Esophagus squamous epithelium (tissue), 4 donors: ENCODE data around the gene AUTS2.

Source experiments
- CTCF ChIP-seq, 6 experiments: fragments of 450-650 bp in 4 of 6; fragments of 200-600 bp in 2 of 6; sonication (generic) in 2 of 6; IDR thresholded peaks; one replicate each; pipeline ENCODE4 v1.5.1; 2016 to 2019; ENCODE audit warnings: antibody characterized with exemption in 6 of 6, mild to moderate bottlenecking in 4 of 6, moderate library complexity in 4 of 6
- POLR2A ChIP-seq, 4 donors: fragments of 450-650 bp; IDR thresholded peaks; one replicate each; pipeline ENCODE4 v1.6.1; 2017; ENCODE audit warnings: antibody characterized with exemption in 4 of 4, mild to moderate bottlenecking in 4 of 4, moderate library complexity in 3 of 4

GRCh38 chr7:70592171-70592570, 993.9 kb downstream of the AUTS2 start:
- no peak for TF ChIP-seq POLR2A (IDR thresholded peaks at IDR 0.05)
- TF ChIP-seq CTCF (IDR thresholded peaks at IDR 0.05) = no peak
